Activated CD8-positive, alpha-beta T cell treated with anti-CD3 and anti-CD28 coated beads for 36 hours (primary cell): ENCODE data around the gene SNRPD3. TPM values are rescaled to one million over a fixed set of nuclear protein-coding genes. Genes with fewer than 3 reads are reported as not detected.

ENCODE experiments used
- ATAC-seq: fragments of 200-7000 bp; cut with Tn5 transposase; one replicate; pipeline ENCODE4 v1.10.0; 2021; ENCODE audit warnings: mild to moderate bottlenecking, moderate library complexity
- CTCF ChIA-PET: fragments of 350-600 bp; sonication (Branson Sonifier 250); formaldehyde crosslinking; loops from one replicate; lab custom pipeline; 2021; ENCODE audit warnings: antibody characterized with exemption; lab: Charles Lee
- POLR2A ChIA-PET: fragments of 350-600 bp; sonication (Branson Sonifier 250); formaldehyde crosslinking; loops from one replicate; lab custom pipeline; 2021; ENCODE audit warnings: antibody characterized with exemption; lab: Charles Lee
- DNase-seq: peaks from one replicate; pipeline ENCODE4 v3.0.0-alpha.2; 2020
- H3K27ac Mint-ChIP-seq: one replicate; pipeline ENCODE4 v1.8.0; 2021; ENCODE audit warnings: mild to moderate bottlenecking, mixed read lengths
- H3K27me3 Mint-ChIP-seq: one replicate; pipeline ENCODE4 v1.8.0; 2021; ENCODE audit warnings: mixed read lengths
- H3K36me3 Mint-ChIP-seq: one replicate; pipeline ENCODE4 v1.8.0; 2021; ENCODE audit warnings: low read depth, mixed read lengths
- H3K4me1 Mint-ChIP-seq: one replicate; pipeline ENCODE4 v1.8.0; 2021; ENCODE audit warnings: low read depth, mixed read lengths
- H3K4me3 Mint-ChIP-seq: one replicate; pipeline ENCODE4 v1.8.0; 2021; ENCODE audit warnings: mild to moderate bottlenecking, moderate library complexity, mixed read lengths
- H3K9me3 Mint-ChIP-seq: one replicate; pipeline ENCODE4 v1.8.0; 2021; ENCODE audit warnings: mixed read lengths
- CTCF ChIP-seq: fragments of 200-600 bp; IDR thresholded peaks from one replicate; pipeline ENCODE4 v1.8.0; 2022; ENCODE audit warnings: antibody characterized with exemption, mild to moderate bottlenecking
- intact Hi-C: fragments of 100-400 bp; cut with micrococcal nuclease; formaldehyde crosslinking; loops from one replicate; pipeline ENCODE4 v1.10.0; 2022
- total RNA-seq, 2 experiments: library from RNA; stranded (reverse); gene quantifications; one replicate each; pipeline ENCODE4 v1.2.3, GENCODE V29; 2021

Gene SNRPD3
- total RNA-seq, 2 experiments from 2014 or later: 153 to 165 TPM

- ChIA-PET CTCF (interaction anchor here (1.1 to 1.2 kb wide), 3 partner anchors 26 to 32 kb away, joined by 3 to 5 read pairs (median 4); no protein-coding TSS in a partner anchor), POLR2A (interaction anchor here (0.9 to 2.4 kb wide), 7 partner anchors 9 to 282 kb away, joined by 3 to 14 read pairs (median 4); partner anchors contain the start of gene SPECC1L)
- intact Hi-C loops: no loop called here
- TF ChIP-seq CTCF: no peak
- ATAC-seq (no peak), DNase-seq (no peak)
- H3K27ac Mint-ChIP-seq: peak overlapping the region; percentile 95
- H3K4me1 Mint-ChIP-seq: peaks cover 36% of the 10 kb centered on the region
- H3K4me3 Mint-ChIP-seq: peak overlapping the region; percentile 98
- H3K36me3 Mint-ChIP-seq: peaks cover 46% of the 10 kb centered on the region
- H3K27me3 Mint-ChIP-seq: no peaks in the 10 kb centered on the region
- no peaks in the 10 kb centered on the region for H3K9me3 Mint-ChIP-seq
Measured at GRCh38 chr22:24553597-24554312, 2.0 kb upstream of the SNRPD3 start.

GRCh38 chr22:24554313-24555164 is 1.3 kb upstream of the SNRPD3 start, which contains the start of gene GUCD1:
Gene GUCD1 (minus strand): TSS chr22:24555138. CDS start chr22:24554991, 147 bp downstream.
- peaks cover 43% of the 10 kb centered on the region for H3K4me1 Mint-ChIP-seq

GRCh38 chr22:24559471-24559870 is 3.7 kb downstream of the SNRPD3 start:
- POLR2A ChIA-PET: interaction anchor here (1.0 kb wide), 1 partner anchor 14 kb away, joined by 4 read pairs; no protein-coding TSS in a partner anchor
- intact Hi-C loops: no loop called here
- no peaks in the 10 kb centered on the region for H3K27me3 Mint-ChIP-seq

More at GRCh38 chr22:24554313-24555164, 1.3 kb upstream of the SNRPD3 start, which contains the start of gene GUCD1:
- Mint-ChIP-seq H3K27ac (peak within 1 kb of the TSS; percentile 99), H3K27me3 (no peaks in the 10 kb centered on the region), H3K9me3 (no peaks in the 10 kb centered on the region), H3K36me3 (peaks cover 44% of the 10 kb centered on the region), H3K4me3 (peak within 1 kb of the TSS; percentile 98)
- CTCF ChIA-PET: interaction anchor here (1.2 kb wide), 2 partner anchors 33 to 127 kb away, joined by 4 to 5 read pairs; partner anchors contain the start of gene ADORA2A
- no peak for TF ChIP-seq CTCF
- intact Hi-C loops: no loop called here
- POLR2A ChIA-PET: interaction anchor here (0.6 to 2.4 kb wide), 14 partner anchors 8 to 506 kb away, joined by 3 to 14 read pairs (median 3); partner anchors contain the start of genes ADORA2A and SPECC1L
- ATAC-seq: no peak
- DNase-seq: peak; percentile 51

GRCh38 chr22:24563246-24563645 is 7.4 kb downstream of the SNRPD3 start:
- intact Hi-C loops: no loop called here
- no peak overlapping the region for H3K27ac Mint-ChIP-seq
- H3K4me3 Mint-ChIP-seq: no peak overlapping the region
- no peak for TF ChIP-seq CTCF
- peaks cover 44% of the 10 kb centered on the region for H3K36me3 Mint-ChIP-seq
- no peaks in the 10 kb centered on the region for H3K9me3 Mint-ChIP-seq
- DNase-seq (no peak), ATAC-seq (no peak)
- POLR2A ChIA-PET: interaction anchor here (1.0 to 1.6 kb wide), 3 partner anchors 9 to 21 kb away, joined by 3 to 4 read pairs (median 3); partner anchors contain the start of gene GUCD1
- H3K4me1 Mint-ChIP-seq: peaks cover 63% of the 10 kb centered on the region
- CTCF ChIA-PET: no interaction called here
- no peaks in the 10 kb centered on the region for H3K27me3 Mint-ChIP-seq

More at GRCh38 chr22:24559471-24559870, 3.7 kb downstream of the SNRPD3 start:
- Mint-ChIP-seq H3K9me3 (no peaks in the 10 kb centered on the region), H3K4me3 (no peak overlapping the region), H3K27ac (peak overlapping the region; percentile 52), H3K36me3 (peaks cover 49% of the 10 kb centered on the region), H3K4me1 (peaks cover 58% of the 10 kb centered on the region)
- CTCF ChIA-PET: interaction anchor here (1.2 kb wide), 1 partner anchor 34 kb away, joined by 3 read pairs; no protein-coding TSS in a partner anchor
- no peak for ATAC-seq
- TF ChIP-seq CTCF: no peak
- no peak for DNase-seq
